GM21786 (cell line): ENCODE results near the gene EEFSEC.

Experiments used
- ATAC-seq: cut with Tn5 transposase; IDR thresholded peaks from one replicate; pipeline ENCODE4 v1.9.1; 2021; ENCODE audit not compliant: unreplicated experiment

Gene EEFSEC

DNA sequence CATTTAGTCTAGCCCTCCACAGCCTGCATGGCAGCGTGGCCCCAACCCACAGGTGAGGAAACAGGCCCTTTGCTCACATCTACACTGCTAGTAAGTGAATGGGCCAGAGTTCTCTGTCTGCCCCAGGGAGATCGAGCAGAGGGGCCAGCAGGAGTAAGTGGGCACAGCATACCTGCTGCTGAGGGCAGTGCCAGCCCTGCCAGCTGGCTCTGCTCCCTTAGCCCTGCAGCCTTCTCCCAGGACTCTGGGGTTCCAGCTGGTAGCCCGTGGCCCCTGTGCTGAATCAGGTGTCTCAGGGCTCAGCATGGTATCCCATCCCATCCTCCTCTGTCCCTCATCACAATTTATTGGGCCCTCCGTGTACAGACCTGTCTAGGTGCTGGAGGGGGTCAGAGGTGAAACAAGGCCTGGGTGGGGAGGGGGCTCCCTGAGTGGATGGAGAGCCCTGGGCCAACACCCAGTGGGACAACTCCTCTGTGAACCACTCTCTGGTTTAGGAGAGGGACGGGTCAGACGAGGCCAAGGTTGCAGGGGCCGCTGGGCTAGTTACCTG, 211.6 kb downstream of the EEFSEC start:
- no peak for ATAC-seq

DNA sequence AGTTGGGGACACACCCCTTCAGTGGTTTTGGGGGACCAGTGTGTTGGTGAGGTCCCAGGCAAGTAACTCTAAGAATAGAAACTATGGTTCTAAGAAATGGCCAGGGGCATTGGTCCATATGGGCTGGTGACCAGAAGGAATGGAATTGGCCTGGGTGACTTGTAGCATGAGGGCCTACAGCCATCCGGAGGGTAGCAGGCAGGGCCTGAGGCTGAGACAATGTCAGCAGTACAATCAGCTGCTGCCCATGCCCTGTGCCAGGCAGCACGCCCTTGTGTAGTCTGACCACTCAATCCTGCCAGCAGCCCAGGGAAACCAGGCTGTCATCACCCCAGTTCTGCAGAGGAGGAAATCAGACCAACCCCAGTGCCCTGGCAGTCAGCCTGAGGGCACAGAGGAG, 212.9 kb downstream of the EEFSEC start:
- no peak for ATAC-seq

DNA sequence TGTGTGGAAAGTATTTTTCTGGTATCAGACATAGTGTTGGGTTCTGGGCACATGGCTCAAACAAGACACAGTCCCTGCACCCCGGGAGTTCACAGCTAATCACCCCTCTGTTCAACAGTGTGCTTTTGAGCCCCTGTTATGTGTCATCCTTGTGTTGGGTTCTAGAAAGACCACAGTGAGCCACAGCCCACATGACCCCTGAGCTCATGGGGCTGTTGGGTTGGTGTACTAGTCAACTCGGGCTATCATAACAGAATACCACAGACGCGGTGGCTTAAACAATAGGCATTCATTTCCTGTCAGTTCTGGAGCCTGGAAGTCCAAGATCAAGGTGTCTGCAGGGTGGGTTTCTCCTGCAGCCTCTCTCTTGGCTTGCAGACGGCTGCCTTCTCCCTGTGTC, 213.4 kb downstream of the EEFSEC start:
- no peak for ATAC-seq

DNA sequence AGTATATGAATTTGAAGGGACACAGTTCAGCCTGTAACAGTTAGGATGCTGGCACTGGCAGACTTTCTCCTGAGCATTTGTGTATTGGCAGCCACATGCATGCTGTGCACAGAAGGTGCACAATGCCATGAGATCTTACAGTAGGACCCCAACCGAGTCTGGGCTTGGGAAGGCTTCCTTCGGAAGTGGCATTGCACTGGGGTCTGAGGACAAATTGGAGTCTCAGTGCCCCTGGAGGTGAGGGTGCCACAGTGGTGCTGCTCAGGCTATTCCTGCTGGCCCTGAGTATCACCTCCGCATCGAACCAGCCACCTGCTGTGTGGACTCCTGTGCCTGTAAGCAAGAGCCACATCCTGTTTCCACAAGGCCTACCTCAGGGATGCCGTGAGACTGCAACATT, 213.9 kb downstream of the EEFSEC start:
- ATAC-seq = no peak

DNA sequence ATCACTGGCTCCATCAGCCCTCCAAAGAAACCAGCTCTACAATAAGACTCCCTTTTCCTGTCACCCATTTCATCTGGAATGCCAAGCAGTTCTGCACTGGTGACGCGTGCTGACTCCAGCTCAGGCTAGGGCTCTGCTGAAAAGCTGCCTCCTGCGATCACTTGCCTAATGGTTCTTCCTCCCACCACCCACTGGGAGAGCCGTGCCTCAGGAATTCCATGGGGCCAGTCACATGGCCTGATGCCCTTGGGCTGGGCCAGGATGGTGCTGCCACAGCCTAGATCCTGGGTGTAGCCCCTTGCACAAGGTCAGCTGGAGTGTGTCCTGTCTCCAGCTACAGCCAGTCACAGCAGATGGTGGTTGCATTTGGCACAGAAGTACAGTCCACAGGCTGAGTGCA, 214.5 kb downstream of the EEFSEC start:
- no peak for ATAC-seq

DNA sequence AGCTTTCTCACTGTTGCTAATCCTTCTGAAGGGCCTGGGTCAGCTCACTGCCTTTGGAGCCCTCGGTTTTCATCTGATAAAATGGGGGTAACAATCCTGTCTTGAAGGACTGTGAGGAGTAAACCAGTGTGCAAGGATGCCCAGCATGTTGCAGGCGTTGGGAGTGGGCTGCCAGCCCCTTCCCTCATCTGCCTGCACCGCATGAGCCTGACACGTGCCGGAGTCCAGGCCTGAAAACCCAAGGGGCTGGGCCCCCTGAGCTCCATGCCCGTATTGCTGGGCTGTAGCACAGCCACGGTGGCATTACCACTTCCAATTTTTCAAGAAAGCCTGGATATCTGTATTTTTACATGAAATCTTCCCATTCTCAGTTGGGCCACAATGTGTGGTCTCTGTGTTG, 215.3 kb downstream of the EEFSEC start:
- no peak for ATAC-seq

DNA sequence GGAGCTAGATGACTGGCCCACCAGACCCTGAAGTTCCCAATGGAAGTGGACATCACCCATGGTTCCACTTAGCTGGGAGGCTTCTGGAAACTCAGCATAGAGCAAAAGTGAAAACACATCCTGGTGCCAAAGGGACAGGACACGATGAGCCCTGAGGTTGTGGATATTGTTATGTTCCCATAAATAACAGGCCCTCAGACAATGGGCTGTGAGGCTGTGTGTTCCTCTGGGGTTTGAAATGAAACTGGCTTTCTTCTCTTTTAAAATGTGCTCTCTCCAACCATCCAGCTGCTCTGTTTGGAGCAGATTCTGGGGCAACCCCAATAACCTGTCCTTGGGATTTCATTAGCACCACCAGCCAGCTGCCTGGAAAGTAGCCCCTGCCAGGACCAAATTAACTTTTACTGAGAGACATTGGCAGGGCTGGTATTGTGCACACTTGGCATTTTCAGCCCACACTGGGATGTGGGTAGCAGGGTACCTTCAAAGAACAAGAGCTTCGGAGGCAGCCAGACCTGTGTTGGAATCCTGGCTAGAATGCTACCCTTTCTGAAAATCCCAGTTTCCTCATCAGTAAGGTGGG, 215.9 kb downstream of the EEFSEC start:
- ATAC-seq = no peak

DNA sequence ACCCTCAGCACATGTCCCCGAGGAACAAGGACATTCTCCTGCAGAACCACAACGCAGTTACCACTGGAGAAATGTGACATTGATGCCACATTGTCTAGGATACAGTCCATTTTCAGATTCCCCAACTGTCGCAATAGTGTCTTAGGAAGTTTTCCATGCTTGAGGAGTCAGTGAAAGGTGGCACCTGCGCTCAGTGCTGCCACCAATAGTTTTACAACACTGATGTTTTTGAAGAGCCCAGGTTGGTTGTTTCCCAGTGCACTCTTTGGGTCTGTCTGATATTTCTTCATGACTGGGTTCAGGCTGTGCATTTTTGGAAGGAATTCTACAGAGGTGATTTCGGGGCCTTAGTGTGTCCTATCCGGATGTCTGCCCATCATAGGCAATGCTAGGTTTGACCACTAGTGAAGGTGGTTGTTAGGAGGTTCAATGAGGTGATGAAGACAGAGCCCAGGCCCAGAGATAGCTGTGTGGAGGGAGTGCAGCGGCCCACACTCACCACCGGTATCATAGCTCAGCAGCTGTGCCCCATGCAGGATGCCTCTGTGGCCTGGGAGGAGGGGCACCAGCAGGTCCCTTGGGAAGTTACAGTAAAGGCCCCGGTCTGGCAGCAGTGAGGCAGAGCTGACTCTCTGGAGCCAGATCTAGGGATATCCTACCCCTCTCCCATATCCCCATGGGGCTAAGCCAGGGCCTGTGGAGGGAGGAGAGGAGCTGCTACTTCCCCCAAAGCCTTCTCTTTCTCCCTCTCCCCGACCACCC, 216.8 kb downstream of the EEFSEC start:
- peak; percentile 45 for ATAC-seq

DNA sequence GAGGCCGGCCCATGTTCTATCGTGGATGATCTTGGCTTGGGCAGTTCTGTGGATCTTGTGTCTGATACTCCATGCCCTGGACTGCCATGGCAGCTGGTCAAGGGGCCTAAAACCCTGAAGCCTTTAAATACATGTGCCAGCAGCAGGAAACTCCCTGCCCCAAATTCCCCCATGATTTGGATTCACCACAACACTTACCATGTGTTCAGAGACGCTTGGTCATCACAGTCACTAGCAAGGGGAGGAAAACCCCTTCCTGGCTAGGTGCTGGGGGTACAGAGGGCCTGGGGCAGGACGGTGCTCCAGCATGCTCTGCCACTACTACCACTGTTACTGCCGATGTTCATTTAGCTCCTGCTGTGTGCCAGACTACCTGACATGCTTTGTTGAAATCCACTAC, 219.0 kb downstream of the EEFSEC start:
- no peak for ATAC-seq

DNA sequence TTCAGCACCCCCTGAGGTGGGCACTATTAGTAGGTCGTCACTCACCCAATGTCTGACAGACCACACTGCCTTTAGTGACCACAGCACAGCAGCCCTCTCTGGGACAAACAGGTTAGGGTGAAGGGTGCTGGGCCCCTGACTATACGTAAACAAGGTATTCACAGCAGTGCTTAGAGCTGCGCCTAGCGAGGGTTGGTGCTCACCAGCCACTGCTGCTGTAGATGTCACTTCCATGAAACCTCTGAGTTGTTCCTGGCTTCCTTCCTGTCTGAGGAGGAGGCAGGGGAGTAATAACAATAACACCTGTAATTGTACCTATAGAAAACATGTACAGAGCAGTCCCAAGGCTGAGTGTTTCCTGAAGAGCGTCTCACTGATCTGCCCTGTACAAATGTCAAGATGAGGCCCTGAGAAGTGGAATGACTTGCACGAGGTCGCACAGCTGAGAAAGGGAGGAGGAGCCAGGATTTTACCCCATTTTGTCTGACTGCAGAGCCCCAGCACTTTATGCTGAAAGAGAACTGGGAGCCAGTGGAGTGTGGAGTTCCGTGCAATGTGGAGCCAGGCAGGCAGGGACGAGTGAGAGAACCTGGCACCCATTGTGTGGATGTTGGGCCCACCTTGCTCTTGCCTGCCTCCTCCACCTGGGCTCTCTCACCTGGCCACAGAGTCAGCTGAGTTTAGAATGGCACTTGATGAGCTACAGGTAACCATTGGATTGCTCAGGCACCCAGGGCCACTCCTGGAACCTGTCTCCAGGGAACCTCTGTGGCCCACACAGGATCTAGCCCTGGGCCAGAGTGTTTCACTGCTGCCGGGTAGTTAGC, 219.6 kb downstream of the EEFSEC start:
- no peak for ATAC-seq

DNA sequence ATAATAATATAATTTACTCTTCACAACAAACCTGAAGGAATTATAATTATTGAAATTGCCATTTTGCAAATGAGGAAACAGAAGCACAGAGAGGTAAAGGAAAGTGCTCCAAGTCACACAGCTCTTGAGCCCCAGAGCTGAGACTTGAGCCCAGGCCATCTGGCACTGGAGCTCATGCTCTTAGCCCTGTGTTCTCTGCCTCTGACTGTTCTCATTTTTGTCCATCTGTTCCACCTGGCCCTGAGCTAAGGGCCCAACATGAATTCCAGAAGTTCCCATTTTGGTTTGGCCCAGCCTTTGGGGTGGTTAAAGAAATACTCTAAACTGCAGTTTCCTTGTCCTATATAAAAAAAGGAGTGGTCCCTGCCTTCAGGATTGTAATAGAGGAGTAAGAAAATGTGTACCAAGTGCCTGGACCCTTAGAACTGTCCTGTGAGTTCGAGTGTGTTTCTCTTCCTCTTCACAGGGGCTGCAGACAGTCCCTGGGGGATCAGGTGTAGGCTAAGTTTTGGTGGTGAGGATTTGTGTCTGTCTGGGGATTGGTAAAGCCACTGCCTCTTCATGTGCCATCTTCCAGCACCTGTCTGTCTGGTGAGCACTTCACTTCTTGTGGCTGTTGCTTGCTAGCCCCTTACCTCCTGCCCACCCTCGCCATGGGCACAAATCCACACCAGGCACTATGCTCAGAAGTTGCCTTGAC, 221.6 kb downstream of the EEFSEC start:
- ATAC-seq = no peak

DNA sequence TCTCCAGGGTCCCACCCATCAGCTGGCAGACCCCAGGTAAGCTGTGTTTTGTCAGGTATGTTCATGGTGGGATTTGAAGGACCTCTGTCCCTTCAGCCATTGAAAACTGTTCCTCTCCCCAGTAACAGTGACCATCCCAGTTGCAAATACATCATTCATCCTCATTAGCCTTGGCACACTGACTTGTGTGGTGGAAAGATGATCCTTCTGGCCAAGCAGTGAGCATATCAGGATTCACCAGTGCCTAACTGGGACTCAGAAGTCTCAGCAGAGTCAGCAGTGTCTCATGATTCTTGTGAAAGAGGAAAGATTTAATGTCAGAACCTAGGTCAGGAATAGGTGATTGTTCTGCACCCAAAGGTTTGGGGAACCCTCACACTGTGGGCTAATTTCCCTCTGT, 223.2 kb downstream of the EEFSEC start:
- ATAC-seq = no peak

DNA sequence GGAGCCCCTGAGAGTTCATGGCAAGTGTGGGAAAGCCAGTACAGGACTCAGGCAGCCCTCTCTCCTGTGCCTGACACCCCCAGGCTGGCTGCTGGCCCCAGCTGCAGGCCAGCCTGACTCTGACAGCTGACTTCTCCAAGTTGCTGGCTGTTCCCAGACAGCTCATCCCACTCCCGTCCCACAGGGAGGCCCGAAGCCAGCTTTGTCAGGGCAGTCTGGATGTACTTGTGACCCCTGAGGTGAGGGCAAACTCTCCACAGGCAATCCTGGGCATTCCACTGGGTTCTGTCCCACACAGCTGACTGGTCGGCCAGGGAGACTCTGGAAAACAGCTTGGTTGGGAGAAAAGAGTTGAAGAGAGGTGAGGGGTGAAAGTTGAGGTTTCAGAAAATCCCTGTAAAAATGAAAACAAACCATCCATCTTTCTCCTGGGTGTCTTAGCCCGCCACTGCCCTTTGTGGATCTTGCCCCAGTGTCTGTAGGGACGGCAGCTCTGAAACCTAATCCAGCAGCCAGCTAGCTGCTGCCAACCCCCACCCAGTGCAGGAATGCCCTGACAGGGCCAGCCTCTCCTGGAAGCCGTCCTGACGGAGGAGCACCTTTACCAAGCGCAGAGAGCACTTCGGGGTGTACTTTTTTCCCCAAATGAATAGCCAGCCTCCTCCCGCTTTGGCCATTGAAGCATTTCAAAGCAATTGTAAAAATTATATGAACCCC, 225.5 kb downstream of the EEFSEC start:
- ATAC-seq = no peak

DNA sequence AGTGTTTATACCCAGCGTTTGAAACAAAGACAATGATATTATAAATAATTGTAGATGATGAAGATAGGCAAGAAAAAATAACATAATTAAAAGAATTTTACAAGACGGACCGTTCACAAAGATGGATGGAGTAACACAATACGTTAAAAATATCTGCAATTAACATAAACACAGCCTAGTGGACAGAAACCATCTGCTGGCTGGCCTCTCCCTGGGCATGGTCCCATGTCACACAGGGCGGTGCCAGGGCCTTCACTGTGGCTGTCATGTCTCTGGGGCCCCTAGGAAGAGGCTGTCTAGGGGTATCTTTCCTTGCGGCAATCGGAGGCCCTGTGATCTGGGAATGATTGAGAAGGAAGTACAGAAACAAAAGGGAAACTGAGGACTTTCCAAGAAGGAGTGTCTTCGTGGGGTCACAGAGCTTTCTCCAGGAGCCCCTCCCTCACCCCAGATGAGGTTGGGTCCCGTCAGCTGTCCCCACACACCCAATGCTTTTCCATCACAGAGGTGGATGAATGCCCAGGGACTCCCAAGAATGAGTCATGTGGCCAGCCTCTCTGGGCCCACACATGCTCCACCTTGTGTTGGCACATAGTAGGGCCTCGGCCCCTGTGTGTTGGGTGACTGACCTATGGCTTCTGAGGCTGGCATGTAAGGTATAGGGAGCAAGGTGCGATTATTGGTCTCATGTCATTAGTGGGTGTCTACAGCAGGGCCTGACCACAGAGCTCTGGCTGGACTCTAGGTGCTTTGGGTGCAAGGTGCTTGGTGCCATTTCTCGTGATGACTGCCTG, 226.3 kb downstream of the EEFSEC start:
- no peak for ATAC-seq

DNA sequence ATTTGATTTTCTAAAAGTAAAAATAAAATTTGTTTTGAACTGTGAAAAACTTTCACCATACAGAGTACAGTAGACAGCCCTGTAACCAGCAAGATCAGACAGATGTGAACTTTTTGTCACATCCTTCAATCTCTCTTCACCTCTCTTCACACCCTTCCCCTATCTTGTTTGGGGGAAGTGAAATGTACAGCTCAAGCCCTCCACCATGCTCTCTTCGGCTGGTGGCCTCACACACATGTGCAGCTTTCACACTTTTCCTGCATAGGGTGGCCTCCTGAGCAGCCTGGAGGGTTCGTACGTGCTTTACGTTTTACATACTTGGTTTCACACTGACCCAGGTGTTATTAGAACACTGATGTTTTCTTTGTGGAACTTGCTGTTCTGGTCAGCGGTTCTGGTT, 227.0 kb downstream of the EEFSEC start:
- ATAC-seq = no peak

DNA sequence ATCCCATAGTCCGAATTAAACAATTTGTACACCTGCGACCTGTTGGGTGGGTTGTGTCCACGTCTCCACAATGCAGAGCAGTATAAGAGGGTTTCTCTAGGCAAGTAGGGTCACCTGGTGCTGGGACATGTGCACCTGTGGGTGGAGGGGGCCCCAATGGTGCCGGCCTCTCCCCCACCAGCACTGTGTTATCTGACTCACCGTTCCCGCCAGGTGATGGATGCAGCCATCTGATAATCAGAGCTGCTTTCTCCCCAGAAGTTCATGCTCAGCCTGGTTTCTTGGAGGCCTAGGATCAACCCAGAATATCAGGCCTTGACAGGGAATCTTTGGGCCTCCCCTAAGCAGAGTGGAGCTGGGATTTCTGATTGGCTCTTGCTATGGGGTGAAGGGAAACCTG, 227.4 kb downstream of the EEFSEC start:
- ATAC-seq = no peak

DNA sequence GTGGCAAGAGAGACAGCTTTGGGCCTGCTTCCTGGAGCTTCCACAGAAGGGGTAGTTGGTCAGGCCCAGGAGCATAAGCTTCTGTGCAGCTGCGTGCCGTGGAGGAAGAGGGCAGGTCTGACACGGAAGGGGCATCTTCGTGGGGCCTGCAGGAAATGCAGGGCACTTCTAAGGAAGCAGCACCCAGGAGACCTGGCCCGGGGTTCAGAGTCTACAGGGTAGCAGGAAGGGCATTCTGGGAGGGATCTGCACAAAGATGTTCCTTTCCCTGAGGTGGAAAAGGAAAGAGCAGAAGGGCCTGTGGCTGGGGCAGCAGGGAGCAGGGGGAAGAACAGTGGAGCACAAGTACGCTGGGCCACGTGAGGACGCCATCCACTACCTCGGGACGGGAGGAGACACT, 228.3 kb downstream of the EEFSEC start:
- no peak for ATAC-seq

DNA sequence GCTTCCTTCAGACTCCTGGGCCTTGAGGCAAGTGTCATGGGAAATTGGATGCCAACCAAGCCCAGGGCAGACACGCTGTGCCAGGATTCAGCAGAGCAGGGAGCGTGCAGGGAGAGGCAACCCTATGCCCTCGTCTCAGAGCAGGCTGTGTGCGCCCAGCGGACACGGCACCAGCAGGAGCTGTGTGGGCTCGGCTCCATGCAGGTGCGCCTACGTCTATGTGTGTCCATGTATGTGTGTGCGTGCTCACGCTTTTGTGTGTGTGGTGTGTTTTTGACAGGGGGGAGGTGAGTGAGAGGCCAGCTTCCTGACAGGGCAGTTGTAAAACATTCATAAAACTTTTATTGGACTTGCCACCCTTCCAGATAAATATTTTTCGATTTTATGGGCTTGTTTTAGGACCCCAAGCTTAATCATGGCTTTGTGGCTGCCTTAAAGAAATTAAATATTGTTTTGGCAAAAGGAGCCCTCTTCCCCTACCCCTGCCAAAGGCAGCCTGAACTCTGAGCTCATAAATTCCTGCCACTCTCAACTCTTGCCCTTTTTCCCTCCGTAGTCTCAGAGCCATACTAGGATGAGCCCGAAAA, 229.0 kb downstream of the EEFSEC start:
- no peak for ATAC-seq
